ENCODE measurements around the gene TUFT1.

TUFT1 gene

DNA sequence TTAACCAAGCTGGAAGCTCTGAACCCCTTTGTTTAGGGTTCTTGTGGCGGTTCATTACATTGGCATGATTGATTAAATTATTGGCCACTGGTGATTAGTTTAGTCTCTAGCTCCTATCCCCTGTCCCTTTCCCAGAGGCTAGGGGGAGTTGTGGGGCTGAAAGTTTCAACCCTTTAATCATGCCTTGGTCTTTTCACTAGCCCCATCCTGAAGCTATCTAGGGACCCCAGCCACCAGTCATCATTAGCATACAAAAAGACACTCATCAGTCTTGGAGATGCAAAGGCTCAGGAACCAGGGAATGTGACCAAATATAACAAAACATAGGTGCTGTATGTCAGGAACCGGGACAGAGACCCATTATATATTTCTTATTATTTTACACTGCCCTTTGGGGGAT, 37.1 kb downstream of the TUFT1 start:
- DNase-seq (ENCODE audit: low read depth) = no peak
- TF ChIP-seq, protein P1, sequence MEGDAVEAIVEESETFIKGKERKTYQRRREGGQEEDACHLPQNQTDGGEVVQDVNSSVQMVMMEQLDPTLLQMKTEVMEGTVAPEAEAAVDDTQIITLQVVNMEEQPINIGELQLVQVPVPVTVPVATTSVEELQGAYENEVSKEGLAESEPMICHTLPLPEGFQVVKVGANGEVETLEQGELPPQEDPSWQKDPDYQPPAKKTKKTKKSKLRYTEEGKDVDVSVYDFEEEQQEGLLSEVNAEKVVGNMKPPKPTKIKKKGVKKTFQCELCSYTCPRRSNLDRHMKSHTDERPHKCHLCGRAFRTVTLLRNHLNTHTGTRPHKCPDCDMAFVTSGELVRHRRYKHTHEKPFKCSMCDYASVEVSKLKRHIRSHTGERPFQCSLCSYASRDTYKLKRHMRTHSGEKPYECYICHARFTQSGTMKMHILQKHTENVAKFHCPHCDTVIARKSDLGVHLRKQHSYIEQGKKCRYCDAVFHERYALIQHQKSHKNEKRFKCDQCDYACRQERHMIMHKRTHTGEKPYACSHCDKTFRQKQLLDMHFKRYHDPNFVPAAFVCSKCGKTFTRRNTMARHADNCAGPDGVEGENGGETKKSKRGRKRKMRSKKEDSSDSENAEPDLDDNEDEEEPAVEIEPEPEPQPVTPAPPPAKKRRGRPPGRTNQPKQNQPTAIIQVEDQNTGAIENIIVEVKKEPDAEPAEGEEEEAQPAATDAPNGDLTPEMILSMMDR (conservative IDR thresholded peaks at IDR 0.05; ENCODE audit: low read length) = no peak

DNA sequence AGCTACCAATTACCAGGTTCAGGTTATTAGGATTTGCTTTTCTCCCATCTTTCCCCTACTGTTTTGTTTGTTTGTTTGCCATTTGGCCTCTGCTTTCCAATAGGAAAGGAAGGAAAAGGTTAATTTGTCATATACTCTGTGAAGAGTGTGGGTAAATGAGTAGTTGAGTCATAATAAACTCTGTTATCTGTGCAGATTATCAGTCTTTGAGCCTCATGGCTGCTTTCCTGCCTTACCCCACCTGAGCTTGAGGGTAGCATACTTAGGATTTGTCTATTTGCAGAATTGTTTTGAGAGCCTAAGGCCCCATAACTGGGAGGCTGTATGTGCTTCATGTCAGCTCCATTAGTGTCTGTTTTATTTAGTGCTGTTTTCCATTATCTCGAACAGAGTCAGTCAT, 38.8 kb downstream of the TUFT1 start:
- TF ChIP-seq, protein P1 (conservative IDR thresholded peaks at IDR 0.05; ENCODE audit: low read length) = no peak
- no peak overlapping the region for H3K4me3 ChIP-seq (ENCODE audit: low read length)
- DNase-seq (ENCODE audit: low read depth) = no peak

More for the DNA sequence above, 37.1 kb downstream of the TUFT1 start:
- no peak overlapping the region for H3K4me3 ChIP-seq (ENCODE audit: low read length)

DNA sequence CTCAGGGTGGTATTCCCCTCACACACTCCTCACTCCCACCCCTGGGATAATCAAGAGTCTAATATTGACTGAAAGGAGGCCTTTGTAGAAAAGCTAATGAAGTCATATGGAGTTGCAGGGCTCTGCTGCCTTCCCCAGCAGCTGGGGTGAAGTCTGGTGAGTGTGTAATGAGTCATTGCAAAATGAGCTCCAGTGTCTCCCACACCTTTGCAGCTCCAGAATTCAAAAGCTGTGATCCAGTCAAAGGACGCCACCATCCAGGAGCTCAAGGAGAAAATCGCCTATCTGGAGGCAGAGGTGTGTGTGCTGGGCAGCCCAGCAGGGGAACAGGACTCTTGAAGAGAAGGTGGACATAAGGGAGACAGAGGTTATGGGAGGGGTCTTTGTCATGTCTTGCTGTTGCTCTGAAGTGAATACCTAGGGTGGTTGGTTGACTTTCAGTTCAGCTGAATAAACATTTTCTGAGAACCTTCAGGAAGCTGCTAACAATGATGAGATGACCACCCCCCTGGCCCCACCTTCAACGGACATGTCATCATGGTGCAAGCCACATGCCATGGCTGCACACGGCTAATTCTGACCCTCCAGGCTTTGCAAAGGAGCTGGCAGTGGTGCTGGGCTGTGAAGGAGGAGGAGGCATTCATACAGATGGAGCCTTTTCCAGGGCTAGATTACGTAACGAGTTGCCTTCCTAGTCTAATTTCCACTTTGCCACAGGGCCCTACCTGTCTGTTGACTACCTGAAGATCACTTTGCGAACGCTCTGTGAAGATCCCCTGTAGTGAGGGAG, 39.5 kb downstream of the TUFT1 start:
- peak; percentile 32 for DNase-seq (ENCODE audit: low read depth)
- no peak overlapping the region for H3K4me3 ChIP-seq (ENCODE audit: low read length)
- TF ChIP-seq, protein P1 (conservative IDR thresholded peaks at IDR 0.05; ENCODE audit: low read length) = no peak

DNA sequence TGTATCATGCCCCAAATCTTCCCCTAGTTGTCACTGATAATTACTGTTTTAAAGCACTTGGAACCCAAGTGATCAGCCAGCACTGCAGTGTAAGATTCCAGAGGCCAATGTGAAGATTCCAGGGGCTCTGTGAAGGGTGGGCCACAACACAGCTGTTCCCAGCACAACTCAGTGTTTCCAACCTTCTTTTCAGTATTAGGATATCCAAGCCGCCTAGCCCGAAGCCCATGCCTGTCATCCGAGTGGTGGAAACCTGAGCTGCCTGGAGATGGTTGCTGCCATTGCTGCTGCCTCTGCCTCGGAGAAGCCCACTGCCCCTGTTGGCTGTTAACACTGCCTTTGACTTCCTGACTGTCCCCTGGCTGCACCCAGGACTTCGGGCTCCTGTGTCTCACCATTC, 41.3 kb downstream of the TUFT1 start:
- H3K4me3 ChIP-seq (ENCODE audit: low read length) = no peak overlapping the region
- DNase-seq (ENCODE audit: low read depth) = no peak
- TF ChIP-seq, protein P1 (conservative IDR thresholded peaks at IDR 0.05; ENCODE audit: low read length) = no peak

DNA sequence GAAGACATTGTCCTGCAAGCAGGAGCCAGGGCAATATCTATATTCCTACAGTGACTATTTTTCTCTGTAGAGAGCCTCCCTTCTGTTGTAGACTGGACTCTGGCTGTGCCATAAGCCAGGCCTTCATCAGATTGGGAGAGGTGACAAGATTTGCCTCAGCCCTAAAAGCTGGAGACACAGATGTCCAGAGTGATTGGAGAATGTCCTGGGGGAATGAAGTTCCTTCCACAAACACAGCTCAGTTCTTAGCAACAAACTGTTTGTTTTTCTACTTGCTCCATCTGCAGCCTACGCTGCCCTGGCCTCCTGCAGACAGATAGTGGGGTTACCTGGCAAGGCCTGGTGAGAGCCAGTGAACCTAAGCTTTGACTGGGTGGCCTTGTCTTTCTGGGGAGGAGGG, 41.8 kb downstream of the TUFT1 start:
- TF ChIP-seq, protein P1 (conservative IDR thresholded peaks at IDR 0.05; ENCODE audit: low read length) = no peak
- no peak for DNase-seq (ENCODE audit: low read depth)
- H3K4me3 ChIP-seq (ENCODE audit: low read length) = no peak overlapping the region

GRCh38 chr1:151583796-151584195, 43.7 kb downstream of the TUFT1 start:
- no peak overlapping the region for H3K4me3 ChIP-seq (ENCODE audit: low read length)
- TF ChIP-seq, protein P1 (conservative IDR thresholded peaks at IDR 0.05; ENCODE audit: low read length) = no peak
- no peak for DNase-seq (ENCODE audit: low read depth)

DNA sequence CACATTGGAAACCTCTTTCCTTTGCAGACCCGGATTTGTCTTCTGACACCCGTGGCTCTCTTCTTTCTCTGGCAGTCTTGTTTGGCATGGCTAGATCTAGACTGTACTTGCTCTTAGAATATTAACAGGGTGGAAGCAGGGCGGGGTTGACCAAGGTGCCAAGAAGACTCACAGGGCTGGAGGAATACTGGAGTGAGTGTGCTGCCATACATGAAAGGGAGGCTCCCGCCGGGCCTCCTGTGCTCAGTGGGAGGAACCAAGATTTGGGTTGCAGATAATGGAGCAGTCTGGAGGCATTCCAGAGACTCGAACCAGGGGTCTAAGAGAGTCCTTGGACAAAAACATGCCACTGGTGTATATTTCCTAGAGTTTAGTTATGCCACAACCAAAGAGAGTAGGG, 44.2 kb downstream of the TUFT1 start:
- H3K4me3 ChIP-seq (ENCODE audit: low read length) = no peak overlapping the region
- TF ChIP-seq, protein P1 (conservative IDR thresholded peaks at IDR 0.05; ENCODE audit: low read length) = no peak
- DNase-seq (ENCODE audit: low read depth) = no peak

Measured in AG10803 (cell line).